CD4-positive, alpha-beta T cell treated with Interleukin-2 at 100 ng/mL for 4 hours (primary cell): Measurements from ENCODE around the gene CHST15.
"Not testable (repeated sequence)": the region's sequence is repeated elsewhere in the genome, so short reads cannot be mapped to it uniquely, and the experiment has no call there.

Experiments used
- DNase-seq: peaks from one replicate; pipeline ENCODE4 v3.0.0-alpha.2; 2020; ENCODE audit warnings: low spot score

CHST15 gene

GRCh38 chr10:124098575-124098974, 5.2 kb upstream of the CHST15 start:
- no peak for DNase-seq

GRCh38 chr10:124097883-124098282, 4.5 kb upstream of the CHST15 start:
- DNase-seq = no peak

DNA sequence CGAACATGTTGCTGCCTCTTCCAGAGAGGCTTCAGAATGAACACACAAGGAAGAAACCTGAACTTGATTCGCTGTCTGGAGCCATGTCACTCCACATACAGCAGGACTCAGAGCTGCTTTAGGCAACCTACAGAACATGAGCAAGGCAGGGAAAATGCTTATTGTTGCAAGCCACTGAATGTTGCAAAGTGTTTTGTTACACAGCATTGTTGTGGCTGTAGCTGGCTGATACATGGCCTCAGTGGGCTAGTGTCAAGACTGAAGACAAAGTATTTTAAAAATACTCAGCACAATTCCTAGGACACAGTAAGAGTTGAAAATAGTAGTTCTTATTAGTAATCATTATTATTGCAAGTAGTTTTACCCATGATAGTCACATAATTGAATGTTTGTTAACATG, 3.1 kb upstream of the CHST15 start:
- DNase-seq = no peak

GRCh38 chr10:124095801-124096200, 2.4 kb upstream of the CHST15 start:
- not testable (repeated sequence) for DNase-seq

DNA sequence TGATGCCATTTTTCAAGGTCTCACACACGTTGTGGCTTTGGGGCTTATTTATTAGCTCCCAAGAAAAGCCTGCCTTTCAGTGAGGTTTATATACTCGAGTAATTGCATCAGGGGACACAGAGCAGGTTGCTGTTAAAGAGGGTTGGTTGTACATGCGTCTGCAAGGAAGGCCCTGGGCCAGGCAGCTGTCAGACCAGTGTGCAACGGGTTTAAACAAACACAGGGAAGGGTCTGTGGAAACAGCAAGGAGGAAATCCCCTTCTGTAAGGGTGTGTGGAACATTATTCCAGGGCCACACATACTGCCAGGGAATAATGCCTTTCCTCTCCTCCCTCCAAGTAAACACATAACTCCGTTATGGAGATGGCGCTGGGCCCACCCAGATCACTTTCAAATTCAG, 1.7 kb upstream of the CHST15 start:
- no peak for DNase-seq

DNA sequence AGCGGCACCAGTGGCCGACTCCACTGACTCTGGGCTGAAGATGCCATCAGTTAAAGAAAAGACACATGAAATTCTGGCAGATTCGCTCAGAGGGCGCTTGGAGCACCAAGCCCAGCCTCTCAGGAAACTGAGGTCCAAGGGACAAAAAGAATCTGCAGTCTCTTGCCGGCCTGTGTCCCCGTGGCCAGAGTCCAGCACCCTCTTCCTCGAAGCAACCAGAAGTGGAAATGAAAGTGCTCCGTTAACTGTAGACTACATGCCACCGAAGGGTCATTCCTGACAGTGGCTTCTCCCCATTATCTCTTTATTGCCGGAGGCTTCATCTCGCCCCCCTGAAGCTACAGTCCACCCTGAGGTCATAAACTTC, 1.0 kb upstream of the CHST15 start:
- DNase-seq = no peak

DNA sequence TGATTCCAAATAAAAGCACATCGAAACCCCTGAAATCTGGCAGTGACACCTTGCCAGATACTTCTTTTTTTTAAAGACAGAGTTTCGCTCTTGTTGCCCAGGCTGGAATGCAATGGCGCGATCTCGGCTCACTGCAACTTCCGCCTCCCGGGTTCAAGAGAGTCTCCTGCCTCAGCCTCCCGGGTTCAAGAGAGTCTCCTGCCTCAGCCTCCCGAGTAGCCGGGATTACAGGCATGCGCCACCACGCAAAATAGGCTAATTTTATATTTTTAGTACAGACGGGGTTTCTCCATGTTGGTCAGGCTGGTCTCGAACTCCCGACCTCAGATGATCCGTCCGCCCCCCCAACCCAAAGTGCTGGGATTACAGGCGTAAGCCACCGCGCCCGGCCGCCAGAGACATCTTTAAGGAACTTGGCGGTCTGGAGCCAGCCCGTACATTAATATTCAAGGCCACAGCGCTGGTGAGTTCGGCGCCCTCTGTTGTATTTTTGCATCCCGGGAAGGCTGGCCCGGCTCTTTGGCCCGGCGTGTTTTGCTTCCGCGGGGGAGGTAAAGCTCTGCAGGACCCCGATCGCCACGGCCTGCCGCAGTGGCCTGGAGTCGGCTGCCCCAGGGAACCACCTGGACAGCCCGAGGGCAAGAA, 498 bp upstream of the CHST15 start:
- DNase-seq = not testable (repeated sequence)

DNA sequence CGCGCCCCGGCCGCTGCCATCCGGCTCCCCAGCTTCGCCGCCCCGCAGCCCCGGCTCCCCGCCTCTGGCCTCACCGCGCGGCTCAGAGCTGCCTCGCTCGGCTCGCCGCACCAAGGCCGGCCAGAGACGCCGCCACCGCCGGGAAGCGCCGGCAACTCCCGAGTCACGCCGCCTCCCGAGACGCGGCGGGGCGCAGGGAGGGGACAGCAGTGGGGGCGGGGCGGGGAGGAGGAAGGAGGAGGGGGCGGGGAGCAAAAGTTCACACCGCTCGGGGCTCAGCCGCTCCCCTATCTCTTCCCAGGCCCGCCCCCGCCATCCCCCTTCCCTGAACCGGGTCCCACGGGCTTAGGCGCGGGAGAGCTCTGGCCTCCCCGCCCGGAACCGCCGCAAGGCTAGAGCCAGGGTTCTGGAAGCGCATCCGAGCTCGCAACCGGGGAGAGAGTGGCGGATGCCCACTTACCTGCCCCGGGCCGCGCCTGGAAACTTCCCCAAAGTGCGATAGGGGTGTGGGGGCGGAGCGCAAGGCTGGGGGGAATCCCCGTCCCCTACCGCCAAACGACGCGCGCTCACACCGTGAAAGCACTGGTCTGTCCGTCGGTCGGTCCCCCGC, 1.0 kb downstream of the CHST15 start:
- peak; percentile 13 for DNase-seq

DNA sequence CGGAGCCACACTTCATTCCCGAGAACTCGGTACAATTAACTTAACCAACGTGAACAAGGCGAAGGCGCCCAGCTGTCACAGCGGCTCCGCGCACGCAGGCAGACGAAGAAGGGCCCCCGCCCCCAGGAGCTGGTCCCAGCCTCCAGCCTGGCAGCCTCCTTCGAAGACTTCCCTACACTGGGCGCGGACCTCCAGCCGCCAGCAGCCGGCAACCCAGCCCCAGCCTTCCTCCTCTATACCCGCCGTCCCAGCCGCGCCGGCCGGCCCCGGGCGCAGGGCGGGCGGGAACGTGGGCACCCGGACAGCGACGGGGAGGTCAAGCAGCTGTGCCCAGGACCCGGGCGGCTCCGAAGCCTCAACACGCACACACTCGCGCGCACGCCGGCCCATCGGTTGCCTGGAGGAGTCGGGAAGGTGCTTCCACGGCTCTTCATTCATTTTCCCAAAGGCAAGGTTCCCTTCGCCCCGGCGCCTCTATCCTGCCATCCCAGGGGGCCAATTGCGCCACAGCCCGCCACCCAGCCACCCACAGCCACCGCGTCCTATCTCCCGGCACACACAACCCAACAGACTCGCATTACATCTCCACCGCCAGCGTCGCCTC, 1.6 kb downstream of the CHST15 start:
- no peak for DNase-seq

- no peak for DNase-seq
These were observed 2.7 kb downstream of the CHST15 start for GRCh38 chr10:124090601-124091209.

- DNase-seq = no peak
These were observed 3.5 kb downstream of the CHST15 start for GRCh38 chr10:124089859-124090258.

DNA sequence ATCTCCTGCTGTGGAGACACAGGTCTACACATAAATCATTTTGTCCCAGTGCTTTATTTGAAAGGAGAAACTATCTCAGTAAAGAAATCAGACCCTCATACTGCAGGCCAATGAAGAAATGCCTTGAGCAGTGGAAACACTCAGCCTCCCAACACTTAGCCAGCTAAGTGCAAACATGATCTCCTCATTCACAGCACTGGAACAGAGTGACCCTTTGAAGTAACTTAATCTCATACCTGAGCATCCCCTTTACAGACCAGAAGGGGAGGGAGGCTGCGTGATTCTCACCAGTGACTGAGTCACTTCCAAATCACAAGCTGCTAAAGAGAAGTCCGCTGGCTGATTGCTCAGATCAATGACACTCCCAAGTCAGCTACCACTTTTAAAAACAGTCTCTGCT, 4.5 kb downstream of the CHST15 start:
- no peak for DNase-seq

DNA sequence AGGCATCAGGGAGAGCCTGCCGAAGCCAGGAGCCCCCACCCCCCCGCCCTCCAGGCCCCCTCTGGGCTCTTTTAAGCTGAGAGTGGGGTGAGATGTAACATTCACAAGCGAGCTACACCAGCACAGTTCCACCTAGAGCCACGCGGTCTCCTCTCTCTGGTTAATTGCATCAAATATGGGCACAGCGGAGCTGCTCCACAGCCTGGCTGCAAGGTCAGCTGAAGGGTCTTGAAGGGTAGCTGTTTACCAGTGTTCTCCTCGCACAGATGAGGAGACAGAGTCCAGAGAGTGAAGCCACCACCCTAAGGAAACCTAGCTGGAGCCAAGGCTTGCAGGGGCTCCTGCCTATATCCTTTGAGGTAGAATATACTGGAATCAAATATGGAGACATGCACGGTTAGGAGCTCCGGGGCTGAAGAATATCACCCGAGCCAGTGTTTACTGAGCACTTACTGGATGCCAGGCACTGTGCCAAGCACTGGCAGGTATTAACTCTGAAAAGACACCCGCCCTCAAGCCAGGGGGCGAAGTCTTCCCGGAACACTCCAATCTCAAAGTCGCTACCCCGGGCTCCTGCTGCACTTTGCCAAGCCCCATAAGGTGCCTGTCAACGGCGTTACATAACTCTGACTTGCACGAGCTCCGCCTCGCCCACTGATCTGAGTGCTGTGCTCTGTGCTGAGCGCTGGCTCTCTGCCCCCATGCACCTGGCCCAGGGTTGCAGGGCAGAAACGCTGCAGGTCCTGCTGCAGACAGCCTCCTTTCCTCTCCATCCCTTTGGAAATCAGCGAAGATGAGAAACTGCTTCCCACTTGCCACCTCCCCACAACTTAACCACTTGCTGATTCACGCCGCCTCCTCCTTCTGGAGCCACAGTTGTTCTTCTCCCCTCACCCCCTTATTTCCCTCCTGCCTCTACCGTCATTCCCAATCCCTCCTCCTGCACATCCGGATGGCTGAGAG, 5.4 kb downstream of the CHST15 start:
- no peak for DNase-seq

DNA sequence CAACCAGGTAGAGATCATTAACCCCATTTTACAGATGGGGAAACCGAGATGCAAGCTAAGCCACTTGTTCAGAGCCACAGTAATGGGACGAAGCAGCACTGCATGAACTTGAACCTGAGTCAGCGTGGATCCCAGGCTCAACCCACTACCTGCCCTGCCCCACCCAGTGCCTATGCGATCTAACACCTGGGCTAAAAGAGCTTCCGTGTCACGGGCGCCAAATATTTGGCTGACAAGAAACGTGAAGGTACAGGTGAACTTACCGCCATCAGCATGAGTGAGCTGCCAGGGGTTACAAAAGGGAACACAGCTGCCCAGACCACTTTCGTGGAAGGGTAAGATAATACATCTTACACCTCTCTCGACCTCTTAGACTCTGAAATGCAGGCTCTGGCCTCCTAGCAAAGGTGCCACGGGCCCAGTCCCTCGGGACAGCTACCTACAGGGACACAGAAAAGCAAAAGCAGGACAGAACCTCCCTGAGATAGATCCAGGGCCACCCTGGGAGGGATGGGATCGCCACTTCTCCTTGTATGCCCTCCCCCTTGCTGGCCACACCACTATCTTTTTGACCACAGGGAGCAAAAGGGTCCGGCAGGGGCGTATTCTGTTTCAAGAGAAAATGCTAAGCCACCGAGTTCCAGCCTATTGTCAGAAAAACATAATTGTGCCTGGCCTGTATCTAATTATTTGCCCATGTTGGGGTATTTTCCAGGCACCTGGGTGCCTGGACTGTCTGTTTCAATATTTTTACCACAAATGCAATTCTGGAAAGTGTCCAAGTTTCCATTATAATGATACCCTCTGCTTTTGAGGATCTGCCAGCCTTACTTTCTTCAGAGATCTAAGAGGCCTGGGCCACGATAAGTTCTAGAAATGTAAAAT, 6.4 kb downstream of the CHST15 start:
- DNase-seq = no peak

DNA sequence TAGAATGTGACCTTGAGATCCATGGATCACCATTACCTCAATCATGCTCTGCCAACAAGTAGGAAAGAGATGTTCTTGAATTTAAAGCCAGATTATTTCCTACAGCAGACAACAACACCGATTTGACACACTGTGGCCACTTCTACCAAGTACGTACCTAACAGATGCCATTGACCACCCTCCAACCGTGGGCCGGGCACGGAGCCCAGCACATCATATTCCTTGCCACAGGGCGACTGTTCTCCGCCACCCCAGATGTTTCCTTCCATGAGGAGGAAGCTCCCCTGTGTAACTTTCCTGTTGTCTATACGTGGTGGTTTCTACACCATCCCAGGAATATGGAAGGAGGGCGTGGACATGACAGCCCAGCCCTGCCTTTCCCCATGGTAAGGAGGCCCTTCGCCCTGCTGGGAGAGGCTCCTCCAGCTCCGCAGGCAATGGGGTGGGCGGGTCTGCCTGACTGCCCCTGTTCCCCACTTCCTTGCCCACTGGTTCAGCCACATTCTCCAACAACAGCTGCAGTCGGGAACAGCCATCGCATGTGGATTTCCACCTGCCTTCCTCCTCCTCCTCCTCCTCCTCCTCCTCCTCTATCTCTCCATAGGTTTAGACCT, 7.2 kb downstream of the CHST15 start:
- no peak for DNase-seq

GRCh38 chr10:124085680-124086079, 7.7 kb downstream of the CHST15 start:
- DNase-seq = no peak

DNA sequence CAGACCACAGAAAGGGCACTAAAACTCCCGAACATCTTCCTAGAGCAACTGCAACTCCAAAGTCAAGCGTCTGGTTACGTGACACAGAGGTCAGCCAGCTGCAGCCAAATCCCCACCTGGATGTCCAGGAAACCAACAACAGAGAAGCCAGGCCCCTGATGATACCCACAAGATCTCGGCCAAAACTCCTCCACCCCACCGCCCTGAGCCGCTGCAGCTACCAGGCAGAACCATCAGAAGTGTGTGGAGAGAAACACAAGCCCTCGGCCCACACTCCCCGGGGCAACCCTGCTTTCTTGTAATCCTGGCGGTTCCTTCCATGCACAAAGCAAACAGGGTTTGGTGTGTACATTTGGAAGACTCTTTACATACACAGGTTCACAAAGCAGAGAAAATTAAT, 8.7 kb downstream of the CHST15 start:
- DNase-seq = no peak

DNA sequence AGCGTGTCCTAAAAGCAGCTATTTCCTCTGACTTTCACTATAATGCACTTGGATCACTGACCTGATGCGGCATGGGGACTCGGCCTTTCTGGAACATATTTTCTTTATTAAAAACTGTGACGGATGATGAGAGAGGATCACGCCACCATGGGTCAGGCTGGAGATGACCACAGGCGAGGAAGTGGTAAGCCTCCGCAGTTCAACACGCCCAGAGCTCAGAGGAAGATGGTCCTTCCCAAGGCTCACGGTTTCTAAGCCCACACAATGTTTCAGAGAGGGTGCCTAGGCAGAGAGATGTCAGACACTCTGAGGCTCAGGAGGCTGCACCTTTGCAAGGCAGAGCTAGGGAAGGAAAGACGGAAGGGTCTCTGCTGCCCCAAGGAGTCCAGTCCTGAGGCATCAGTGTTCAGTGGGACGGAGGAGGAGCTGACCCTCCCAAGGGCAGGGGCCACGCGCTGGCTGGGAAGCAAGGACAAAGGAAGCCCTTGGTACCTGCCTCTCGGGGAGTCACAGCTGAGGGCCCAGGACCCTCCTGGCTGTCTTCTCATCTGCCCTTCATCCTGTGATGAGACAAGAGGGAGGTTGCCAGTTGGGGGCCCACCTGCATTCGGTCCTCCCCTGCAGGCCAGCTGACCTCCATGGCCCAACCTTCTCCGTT, 9.5 kb downstream of the CHST15 start:
- DNase-seq = no peak

DNA sequence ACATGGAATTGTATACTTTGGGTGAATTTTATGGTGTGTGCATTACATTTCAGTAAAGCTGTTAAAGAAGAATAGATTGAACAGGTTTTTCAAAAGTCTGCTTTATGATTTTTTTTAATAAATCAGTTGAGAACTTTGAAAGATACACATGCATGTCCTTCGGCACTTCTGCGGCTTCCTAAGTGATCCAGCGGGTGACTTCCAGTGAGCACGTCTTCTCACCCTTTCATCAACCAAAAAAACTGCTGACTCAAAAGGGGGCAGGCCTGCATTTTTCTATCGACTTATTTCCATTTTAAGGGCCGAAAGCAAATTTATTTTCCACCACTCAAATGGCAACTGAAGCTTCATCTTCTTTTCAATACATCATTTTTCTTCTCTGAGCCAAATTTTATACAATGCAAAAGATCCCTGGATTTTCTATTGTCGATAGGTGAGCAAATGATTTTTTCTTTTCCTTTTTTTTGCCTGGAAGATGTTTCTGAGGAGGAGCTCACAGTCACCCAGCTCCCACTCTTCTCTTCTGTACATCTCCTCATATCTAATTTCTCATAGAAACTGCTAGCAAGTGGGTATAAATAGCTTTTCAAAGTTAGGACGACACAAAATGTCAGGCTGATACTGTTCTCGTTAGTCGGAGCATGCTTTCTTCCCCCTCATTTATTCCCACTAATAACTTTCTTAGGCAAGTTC, 10.2 kb downstream of the CHST15 start:
- no peak for DNase-seq

DNA sequence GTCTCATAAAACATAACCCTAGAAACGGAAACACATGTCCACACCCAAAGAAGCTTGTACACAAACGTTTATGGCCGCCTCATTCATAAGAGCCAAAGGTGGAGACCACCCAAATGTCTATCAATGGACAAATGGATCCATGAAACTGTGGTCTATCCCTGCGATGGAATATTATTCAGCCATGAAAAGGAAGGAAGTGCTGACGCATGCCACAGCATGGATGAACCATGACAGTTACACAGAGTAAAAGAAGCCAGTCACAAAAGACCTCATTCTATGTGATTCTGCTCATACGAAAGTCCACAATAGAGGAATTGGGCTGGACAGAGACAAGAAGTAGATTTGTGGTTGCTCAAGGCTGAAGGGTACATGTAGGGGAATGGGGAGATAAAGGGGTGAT, 10.8 kb downstream of the CHST15 start:
- no peak for DNase-seq
